ENCODE data around the gene NOP53.
"Not testable (repeated sequence)": the region's sequence is repeated elsewhere in the genome, so short reads cannot be mapped to it uniquely, and the experiment has no call there.

The NOP53 gene

GRCh38 chr19:47745010-47745901 lies at the start of gene NOP53:
NOP53 (plus strand) TSS chr19:47745546; CDS start chr19:47745560, 14 bp downstream.
- DNase-seq (ENCODE audit: low spot score): peak; percentile 98

GRCh38 chr19:47696635-47697034 lies 48.7 kb upstream of the NOP53 start:
- no peak for DNase-seq (ENCODE audit: low spot score)

GRCh38 chr19:47697863-47698609 lies 47.3 kb upstream of the NOP53 start:
- DNase-seq (ENCODE audit: low spot score): peak; percentile 94

GRCh38 chr19:47698631-47699359 lies 46.6 kb upstream of the NOP53 start:
- no peak for DNase-seq (ENCODE audit: low spot score)

GRCh38 chr19:47699360-47699917 lies 45.9 kb upstream of the NOP53 start:
- DNase-seq (ENCODE audit: low spot score): peak; percentile 96

GRCh38 chr19:47700934-47701716 lies 44.2 kb upstream of the NOP53 start:
- DNase-seq (ENCODE audit: low spot score): no peak

- no peak for DNase-seq (ENCODE audit: low spot score)
Measured at GRCh38 chr19:47701717-47702552, 43.4 kb upstream of the NOP53 start.

GRCh38 chr19:47702671-47703070 lies 42.7 kb upstream of the NOP53 start:
- DNase-seq (ENCODE audit: low spot score): no peak

GRCh38 chr19:47703301-47703700 lies 42.0 kb upstream of the NOP53 start:
- DNase-seq (ENCODE audit: low spot score): no peak

- no peak for DNase-seq (ENCODE audit: low spot score)
Measured at GRCh38 chr19:47704024-47704423, 41.3 kb upstream of the NOP53 start.

- no peak for DNase-seq (ENCODE audit: low spot score)
Measured at GRCh38 chr19:47704656-47705055, 40.7 kb upstream of the NOP53 start.

GRCh38 chr19:47707135-47707925 lies 38.0 kb upstream of the NOP53 start:
- peak; percentile 88 for DNase-seq (ENCODE audit: low spot score)

GRCh38 chr19:47711652-47712242 lies 33.6 kb upstream of the NOP53 start:
- no peak for DNase-seq (ENCODE audit: low spot score)

GRCh38 chr19:47713046-47714021 lies 32.0 kb upstream of the NOP53 start, which contains the start of gene EHD2:
EHD2 (plus strand) TSS chr19:47713422; CDS start chr19:47716613, 3,191 bp downstream.
- peak; percentile 79 for DNase-seq (ENCODE audit: low spot score)

- no peak for DNase-seq (ENCODE audit: low spot score)
Measured at GRCh38 chr19:47714339-47714738, 31.0 kb upstream of the NOP53 start.

GRCh38 chr19:47714855-47715254 lies 30.5 kb upstream of the NOP53 start:
- DNase-seq (ENCODE audit: low spot score): not testable (repeated sequence)

GRCh38 chr19:47716270-47716937 lies 28.9 kb upstream of the NOP53 start:
- no peak for DNase-seq (ENCODE audit: low spot score)
